IgD-negative memory B cell (primary cell): ENCODE measurements around the gene TSC1. TPM values are rescaled to one million over a fixed set of nuclear protein-coding genes. Genes with fewer than 3 reads are reported as not detected.

ENCODE experiments used
- H3K27ac Mint-ChIP-seq, 3 donors: one replicate each; pipeline ENCODE4 v1.8.0; 2020 to 2022; ENCODE audit warnings: mild to moderate bottlenecking in 3 of 3, mixed read lengths in 3 of 3, moderate library complexity in 1 of 3
- H3K27me3 Mint-ChIP-seq: one replicate; pipeline ENCODE4 v1.8.0; 2021; ENCODE audit warnings: mixed read lengths
- H3K36me3 Mint-ChIP-seq: one replicate; pipeline ENCODE4 v1.8.0; 2020; ENCODE audit warnings: mild to moderate bottlenecking, mixed read lengths
- H3K4me1 Mint-ChIP-seq, 3 donors: one replicate each; pipeline ENCODE4 v1.8.0; 2020 to 2022; ENCODE audit warnings: mixed read lengths in 3 of 3, mild to moderate bottlenecking in 1 of 3
- H3K4me3 Mint-ChIP-seq, 4 donors: one replicate each; pipeline ENCODE4 v1.8.0; 2020 to 2022; ENCODE audit warnings: mild to moderate bottlenecking in 4 of 4, mixed read lengths in 4 of 4, moderate library complexity in 3 of 4
- H3K9me3 Mint-ChIP-seq, 3 donors: one replicate each; pipeline ENCODE4 v1.8.0; 2020 to 2021; ENCODE audit warnings: mixed read lengths in 3 of 3, mild to moderate bottlenecking in 1 of 3
- polyA plus RNA-seq: library from polyadenylated mRNA; unstranded; fragments of 300-500 nt; fragmentation: Illumina TruSeq; gene quantifications from one replicate; pipeline ENCODE4 v1.2.3, GENCODE V29; 2021

The TSC1 gene
- polyA plus RNA-seq, 1 donor from 2014 or later = 8.9 TPM

GRCh38 chr9:132961002-132961401 is 16.6 kb upstream of the TSC1 start:
- H3K27ac Mint-ChIP-seq = no peak overlapping the region

GRCh38 chr9:132957805-132958204 is 13.4 kb upstream of the TSC1 start:
- Mint-ChIP-seq H3K4me1 (no peaks in the 10 kb centered on the region), H3K9me3 (peaks cover 3 to 16% (median 14%) of the 10 kb centered on the region in 3 donors)

More at GRCh38 chr9:132961002-132961401, 16.6 kb upstream of the TSC1 start:
- Mint-ChIP-seq H3K4me3 (no peak overlapping the region), H3K4me1 (no peaks in the 10 kb centered on the region), H3K27me3 (peaks cover 20% of the 10 kb centered on the region), H3K36me3 (peaks cover 1% of the 10 kb centered on the region), H3K9me3 (peaks cover 3 to 15% (median 14%) of the 10 kb centered on the region in 3 donors)

GRCh38 chr9:132955768-132956167 is 11.4 kb upstream of the TSC1 start:
- Mint-ChIP-seq H3K4me3 (no peak overlapping the region), H3K27me3 (peaks cover 10% of the 10 kb centered on the region), H3K4me1 (no peaks in the 10 kb centered on the region), H3K27ac (no peak overlapping the region), H3K36me3 (peaks cover 1% of the 10 kb centered on the region), H3K9me3 (peaks cover 3 to 16% (median 14%) of the 10 kb centered on the region in 3 donors)

More at GRCh38 chr9:132957805-132958204, 13.4 kb upstream of the TSC1 start:
- peaks cover 18% of the 10 kb centered on the region for H3K27me3 Mint-ChIP-seq
- no peak overlapping the region for H3K4me3 Mint-ChIP-seq
- H3K27ac Mint-ChIP-seq = no peak overlapping the region
- peaks cover 1% of the 10 kb centered on the region for H3K36me3 Mint-ChIP-seq

GRCh38 chr9:132955123-132955522 is 10.7 kb upstream of the TSC1 start:
- peaks cover 10% of the 10 kb centered on the region for H3K27me3 Mint-ChIP-seq
- peaks cover 1% of the 10 kb centered on the region for H3K36me3 Mint-ChIP-seq
- no peaks in the 10 kb centered on the region for H3K4me1 Mint-ChIP-seq
- H3K9me3 Mint-ChIP-seq = peaks cover 3 to 16% (median 14%) of the 10 kb centered on the region in 3 donors
- H3K27ac Mint-ChIP-seq = no peak overlapping the region
- no peak overlapping the region for H3K4me3 Mint-ChIP-seq

GRCh38 chr9:132949709-132950108 is 5.3 kb upstream of the TSC1 start:
- peak overlapping the region in 1 of 3 donors; percentile 33 for H3K27ac Mint-ChIP-seq

GRCh38 chr9:132948482-132949050 is 4.2 kb upstream of the TSC1 start:
- peaks cover 6 to 11% (median 7%) of the 10 kb centered on the region in 3 donors for H3K4me1 Mint-ChIP-seq
- H3K4me3 Mint-ChIP-seq = peak overlapping the region in 1 of 4 donors; percentile 80
- H3K27ac Mint-ChIP-seq = peak overlapping the region in 1 of 3 donors; percentile 40
- H3K9me3 Mint-ChIP-seq = no peaks in the 10 kb centered on the region
- H3K27me3 Mint-ChIP-seq = peaks cover 3% of the 10 kb centered on the region
- H3K36me3 Mint-ChIP-seq = peaks cover 3% of the 10 kb centered on the region

More at GRCh38 chr9:132949709-132950108, 5.3 kb upstream of the TSC1 start:
- H3K4me1 Mint-ChIP-seq = peaks cover 4 to 6% (median 4%) of the 10 kb centered on the region in 3 donors
- peaks cover 3% of the 10 kb centered on the region for H3K36me3 Mint-ChIP-seq
- no peaks in the 10 kb centered on the region for H3K27me3 Mint-ChIP-seq
- no peaks in the 10 kb centered on the region for H3K9me3 Mint-ChIP-seq
- H3K4me3 Mint-ChIP-seq = peak overlapping the region in 1 of 4 donors; percentile 47

GRCh38 chr9:132947756-132948155 is 3.3 kb upstream of the TSC1 start:
- Mint-ChIP-seq H3K4me3 (peak overlapping the region in 1 of 4 donors; percentile 80), H3K27me3 (peaks cover 3% of the 10 kb centered on the region), H3K4me1 (peaks cover 6 to 15% (median 14%) of the 10 kb centered on the region in 3 donors), H3K36me3 (peaks cover 3% of the 10 kb centered on the region), H3K27ac (peak overlapping the region in 1 of 3 donors; percentile 40), H3K9me3 (no peaks in the 10 kb centered on the region)

GRCh38 chr9:132946631-132947295 is 2.3 kb upstream of the TSC1 start:
- no peaks in the 10 kb centered on the region for H3K9me3 Mint-ChIP-seq
- H3K4me1 Mint-ChIP-seq = peaks cover 9 to 22% (median 21%) of the 10 kb centered on the region in 3 donors
- peaks cover 3% of the 10 kb centered on the region for H3K36me3 Mint-ChIP-seq
- H3K27me3 Mint-ChIP-seq = peaks cover 3% of the 10 kb centered on the region
- H3K4me3 Mint-ChIP-seq = peak overlapping the region in 1 of 4 donors; percentile 92
- peak overlapping the region in 1 of 3 donors; percentile 100 for H3K27ac Mint-ChIP-seq

- peaks cover 3% of the 10 kb centered on the region for H3K36me3 Mint-ChIP-seq
- peaks cover 3% of the 10 kb centered on the region for H3K27me3 Mint-ChIP-seq
- H3K4me3 Mint-ChIP-seq = peak overlapping the region in 1 of 4 donors; percentile 92
- H3K4me1 Mint-ChIP-seq = peaks cover 9 to 26% (median 24%) of the 10 kb centered on the region in 3 donors
- H3K27ac Mint-ChIP-seq = peak overlapping the region in 1 of 3 donors; percentile 100
- no peaks in the 10 kb centered on the region for H3K9me3 Mint-ChIP-seq
These were observed 1.8 kb upstream of the TSC1 start for GRCh38 chr9:132946211-132946610.

- Mint-ChIP-seq H3K4me3 (peak overlapping the region; percentile 92 to 99 (median 96)), H3K27me3 (peaks cover 3% of the 10 kb centered on the region), H3K9me3 (no peaks in the 10 kb centered on the region), H3K27ac (peak overlapping the region; percentile 100), H3K4me1 (peaks cover 9 to 26% (median 24%) of the 10 kb centered on the region in 3 donors), H3K36me3 (peaks cover 3% of the 10 kb centered on the region)
These were observed 1.0 kb upstream of the TSC1 start for GRCh38 chr9:132945186-132946130.

- H3K9me3 Mint-ChIP-seq = no peaks in the 10 kb centered on the region
- H3K27ac Mint-ChIP-seq = peak overlapping the region; percentile 94 to 100 (median 100)
- H3K27me3 Mint-ChIP-seq = peaks cover 3% of the 10 kb centered on the region
- peaks cover 3% of the 10 kb centered on the region for H3K36me3 Mint-ChIP-seq
- H3K4me3 Mint-ChIP-seq = peak overlapping the region; percentile 92 to 99 (median 96)
- H3K4me1 Mint-ChIP-seq = peaks cover 9 to 26% (median 24%) of the 10 kb centered on the region in 3 donors
These were observed 644 bp downstream of the TSC1 start for GRCh38 chr9:132943651-132944293.

GRCh38 chr9:132942541-132943182 is 1.8 kb downstream of the TSC1 start:
- peaks cover 3% of the 10 kb centered on the region for H3K36me3 Mint-ChIP-seq
- H3K27me3 Mint-ChIP-seq = peaks cover 3% of the 10 kb centered on the region
- no peaks in the 10 kb centered on the region for H3K9me3 Mint-ChIP-seq
- peak overlapping the region in 3 of 4 donors; percentile 92 to 97 (median 96) for H3K4me3 Mint-ChIP-seq
- H3K4me1 Mint-ChIP-seq = peaks cover 9 to 27% (median 26%) of the 10 kb centered on the region in 3 donors
- peak overlapping the region in 2 of 3 donors; percentile 47 to 100 for H3K27ac Mint-ChIP-seq

GRCh38 chr9:132939169-132939568 is 5.2 kb downstream of the TSC1 start:
- Mint-ChIP-seq H3K27me3 (no peaks in the 10 kb centered on the region), H3K36me3 (peaks cover 2% of the 10 kb centered on the region), H3K9me3 (no peaks in the 10 kb centered on the region), H3K4me3 (peak overlapping the region in 1 of 4 donors; percentile 24), H3K4me1 (peaks cover 4 to 23% (median 19%) of the 10 kb centered on the region in 3 donors), H3K27ac (no peak overlapping the region)

GRCh38 chr9:132937463-132937901 is 6.9 kb downstream of the TSC1 start:
- no peaks in the 10 kb centered on the region for H3K27me3 Mint-ChIP-seq
- peaks cover 6 to 10% (median 10%) of the 10 kb centered on the region in 3 donors for H3K4me1 Mint-ChIP-seq
- no peak overlapping the region for H3K27ac Mint-ChIP-seq
- no peak overlapping the region for H3K4me3 Mint-ChIP-seq
- H3K9me3 Mint-ChIP-seq = no peaks in the 10 kb centered on the region
- H3K36me3 Mint-ChIP-seq = peaks cover 2% of the 10 kb centered on the region
